GM12873 (cell line): Measurements from ENCODE around the gene MEA1.

Experiments
- CTCF ChIP-seq: IDR thresholded peaks from 2 replicates; pipeline ENCODE4 v1.5.1; 2012; ENCODE audit warnings: low read depth, mild to moderate bottlenecking, moderate library complexity, low read length, control low read depth; ENCODE audit not compliant: insufficient read depth; ENCODE audit errors: missing control alignments

MEA1 gene

DNA sequence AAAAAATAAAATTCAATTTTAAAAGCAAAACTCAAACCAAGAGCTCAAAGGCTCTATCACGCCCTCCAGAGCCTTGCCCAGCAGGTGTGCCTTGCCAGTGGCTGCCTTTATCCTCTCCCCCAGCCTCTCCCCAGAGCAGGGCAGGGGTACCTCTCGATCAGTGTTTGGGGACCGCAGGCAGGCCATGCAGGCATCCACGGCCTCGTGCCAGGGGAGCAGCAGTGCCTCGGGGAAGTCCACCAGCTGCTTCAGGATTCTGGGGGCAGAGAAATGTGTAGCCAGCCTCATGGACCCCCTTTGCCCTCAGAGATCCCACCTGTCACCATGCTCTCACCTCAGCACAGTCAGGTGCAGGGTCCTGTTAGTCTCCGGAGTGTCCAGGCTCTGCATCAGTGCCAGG, 34.3 kb upstream of the MEA1 start:
- no peak for TF ChIP-seq CTCF

GRCh38 chr6:43045371-43045930, 31.7 kb upstream of the MEA1 start:
- no peak for TF ChIP-seq CTCF

- no peak for TF ChIP-seq CTCF
Observed at GRCh38 chr6:43043310-43043709, 29.6 kb upstream of the MEA1 start.

DNA sequence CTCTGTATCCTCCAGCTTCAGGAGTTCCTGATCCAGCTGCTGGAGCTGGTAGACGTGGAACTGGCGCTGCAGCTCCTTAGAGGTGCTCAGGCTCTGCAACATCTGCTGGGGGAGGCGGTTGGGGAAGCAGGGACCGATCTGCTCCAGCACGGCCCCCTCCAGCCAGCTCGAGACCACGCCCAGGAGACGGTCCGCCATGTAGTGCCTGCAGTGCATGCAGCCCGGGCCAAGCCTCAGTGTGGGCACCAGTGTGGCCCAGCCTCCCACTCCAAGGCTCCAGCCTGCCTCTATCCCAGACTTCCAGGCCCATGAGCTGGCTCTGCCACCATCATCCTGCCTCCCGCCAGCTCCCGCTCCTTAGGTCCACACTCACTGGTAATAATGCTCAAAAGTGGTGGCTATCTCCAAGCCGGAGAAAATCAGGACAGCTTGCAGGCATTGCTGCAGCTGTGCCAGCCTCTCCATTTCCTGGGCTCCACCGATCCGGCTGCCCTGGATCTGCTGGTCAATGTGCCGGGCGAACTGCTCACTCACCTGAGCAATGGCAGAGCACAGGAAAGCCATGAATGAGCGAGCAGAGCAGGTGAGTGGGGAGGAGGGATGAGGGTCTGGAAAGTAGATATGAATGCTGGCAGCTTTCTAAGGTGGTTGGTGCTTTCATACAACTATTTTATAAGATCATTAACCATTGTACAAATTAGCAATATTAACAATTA, 27.0 kb upstream of the MEA1 start:
- TF ChIP-seq CTCF = no peak

DNA sequence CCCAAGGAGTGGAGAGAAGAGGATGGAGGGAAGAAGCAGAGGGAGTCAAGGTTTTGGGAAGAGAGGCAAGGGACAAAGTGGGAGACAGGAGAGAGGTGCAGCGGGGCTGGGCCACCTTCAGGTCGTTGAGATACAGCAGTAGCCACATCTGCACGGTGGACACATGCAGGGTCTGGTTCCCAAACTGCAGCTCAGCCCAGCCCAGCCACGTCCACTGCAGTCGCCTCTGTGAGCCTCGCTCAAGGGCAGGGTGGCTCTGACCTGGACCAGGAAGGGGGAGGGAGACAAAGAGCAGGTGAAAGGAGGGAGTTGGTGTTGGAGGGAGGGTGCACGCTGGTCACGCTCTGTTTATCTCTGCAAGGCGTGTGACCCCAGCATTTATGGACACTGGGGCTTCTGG, 25.0 kb upstream of the MEA1 start:
- TF ChIP-seq CTCF = no peak

GRCh38 chr6:43037706-43038105, 24.0 kb upstream of the MEA1 start:
- no peak for TF ChIP-seq CTCF

DNA sequence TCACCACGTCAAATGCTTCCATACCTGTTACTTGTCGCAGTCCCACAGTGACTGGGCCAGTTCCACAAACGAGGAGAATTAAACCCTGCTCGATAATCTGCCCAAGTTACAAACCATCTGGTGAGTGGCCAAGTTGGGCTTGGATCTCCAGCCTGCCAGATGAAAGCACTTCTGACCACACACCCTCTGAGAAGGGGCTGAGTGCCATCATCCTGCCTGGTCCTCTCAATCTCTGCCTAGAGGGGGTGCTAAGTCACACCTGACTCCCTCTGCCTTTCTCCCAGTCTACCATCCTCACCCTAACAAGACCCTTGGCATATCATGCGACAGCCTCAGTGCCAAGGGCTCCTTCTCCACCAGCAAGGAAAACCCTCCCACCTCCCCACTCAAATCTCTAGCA, 23.5 kb upstream of the MEA1 start:
- no peak for TF ChIP-seq CTCF
